Measurements from ENCODE around the gene PGPEP1. TPM values are rescaled to one million over a fixed set of nuclear protein-coding genes. Genes with fewer than 3 reads are reported as not detected.

Gene PGPEP1
- total RNA-seq, 1 donor from 2014 or later: 27.5 TPM

- Histone ChIP-seq H3K27me3 (no peaks in the 10 kb centered on the region), H3K4me1 (no peaks in the 10 kb centered on the region), H3K4me3 (no peak overlapping the region), H3K36me3 (no peaks in the 10 kb centered on the region), H3K27ac (no peak overlapping the region), H3K9me3 (no peaks in the 10 kb centered on the region)
- no peak for DNase-seq (ENCODE audit: extremely low spot score in 2 of 2)
- intact Hi-C loops (cut with DNase I): no loop called here
- no peak for TF ChIP-seq POLR2AphosphoS5 (IDR thresholded peaks at IDR 0.05; ENCODE audit: insufficient read depth in 1 of 2, low read depth in 1 of 2)
- no peak for TF ChIP-seq POLR2A (IDR thresholded peaks at IDR 0.05)
- no peak for TF ChIP-seq CTCF (IDR thresholded peaks at IDR 0.05)
These were observed 66.4 kb downstream of the PGPEP1 start for GRCh38 chr19:18406749-18407148.

- intact Hi-C loops (cut with DNase I): no loop called here
- TF ChIP-seq POLR2AphosphoS5 (IDR thresholded peaks at IDR 0.05; ENCODE audit: insufficient read depth in 1 of 2, low read depth in 1 of 2) (no peak), POLR2A (IDR thresholded peaks at IDR 0.05) (no peak), CTCF (IDR thresholded peaks at IDR 0.05) (no peak)
- DNase-seq (ENCODE audit: extremely low spot score in 2 of 2): no peak
- no peak overlapping the region for H3K4me3 ChIP-seq
- H3K9me3 ChIP-seq: no peaks in the 10 kb centered on the region
- H3K4me1 ChIP-seq: no peaks in the 10 kb centered on the region
- no peak overlapping the region for H3K27ac ChIP-seq
- no peaks in the 10 kb centered on the region for H3K27me3 ChIP-seq
- no peaks in the 10 kb centered on the region for H3K36me3 ChIP-seq
These were observed 67.7 kb downstream of the PGPEP1 start for GRCh38 chr19:18408053-18408476.

GRCh38 chr19:18412610-18413239 is 72.3 kb downstream of the PGPEP1 start:
- no peak overlapping the region for H3K27ac ChIP-seq
- H3K4me3 ChIP-seq: no peak overlapping the region
- no peak for TF ChIP-seq CTCF (IDR thresholded peaks at IDR 0.05)
- no peaks in the 10 kb centered on the region for H3K27me3 ChIP-seq
- H3K36me3 ChIP-seq: no peaks in the 10 kb centered on the region
- peaks cover 37% of the 10 kb centered on the region for H3K4me1 ChIP-seq
- DNase-seq (ENCODE audit: extremely low spot score in 2 of 2): no peak
- intact Hi-C loops (cut with DNase I): loop anchor here (5.0 kb wide), 1 partner anchor 65 kb away; no protein-coding TSS in a partner anchor
- no peaks in the 10 kb centered on the region for H3K9me3 ChIP-seq

- no peak for DNase-seq (ENCODE audit: extremely low spot score in 2 of 2)
- peak overlapping the region; percentile 48 to 66 for H3K4me3 ChIP-seq
- no peaks in the 10 kb centered on the region for H3K27me3 ChIP-seq
- H3K9me3 ChIP-seq: no peaks in the 10 kb centered on the region
- TF ChIP-seq CTCF (IDR thresholded peaks at IDR 0.05): no peak
- TF ChIP-seq POLR2A (IDR thresholded peaks at IDR 0.05): no peak
- TF ChIP-seq POLR2AphosphoS5 (IDR thresholded peaks at IDR 0.05; ENCODE audit: insufficient read depth in 1 of 2, low read depth in 1 of 2): no peak
- H3K36me3 ChIP-seq: no peaks in the 10 kb centered on the region
- intact Hi-C loops (cut with DNase I): loop anchor here (5.0 kb wide), 1 partner anchor 67 kb away; no protein-coding TSS in a partner anchor
- peak overlapping the region; percentile 97 for H3K27ac ChIP-seq
- peaks cover 50% of the 10 kb centered on the region for H3K4me1 ChIP-seq
These were observed 74.2 kb downstream of the PGPEP1 start for GRCh38 chr19:18414504-18415177.

Measured in vagina (tissue), 2 donors.